Right ventricle myocardium superior (tissue), 1 donor: ENCODE results near the gene EFNA5. TPM values are rescaled to one million over a fixed set of nuclear protein-coding genes. Genes with fewer than 3 reads are reported as not detected.
"Not testable (repeated sequence)": the region's sequence is repeated elsewhere in the genome, so short reads cannot be mapped to it uniquely, and the experiment has no call there.

Experiments used
- ATAC-seq: fragments of 200-7000 bp; cut with Tn5 transposase; one replicate; pipeline ENCODE4 v1.9.1; 2020; ENCODE audit warnings: mild to moderate bottlenecking; ENCODE audit not compliant: poor library complexity
- DNase-seq: peaks from one replicate; pipeline ENCODE4 v3.0.0-alpha.2; 2020
- intact Hi-C: fragments of 100-400 bp; cut with DNase I; formaldehyde crosslinking; loops from one replicate; pipeline ENCODE4 v1.11.2; 2022
- total RNA-seq: library from RNA; stranded (reverse); fragmentation: NEBNext Ultra II Directional; extraction: Animal tissue kit (Norgen Biotek cat#: 25700); gene quantifications from one replicate; pipeline ENCODE4 v1.2.1, GENCODE V29; 2021
- donor health status: DM: no; HTN: yes; CAD: no; lungs with severe emphysema.

Gene EFNA5
- total RNA-seq, 1 donor from 2014 or later, result 25.7 TPM

DNA sequence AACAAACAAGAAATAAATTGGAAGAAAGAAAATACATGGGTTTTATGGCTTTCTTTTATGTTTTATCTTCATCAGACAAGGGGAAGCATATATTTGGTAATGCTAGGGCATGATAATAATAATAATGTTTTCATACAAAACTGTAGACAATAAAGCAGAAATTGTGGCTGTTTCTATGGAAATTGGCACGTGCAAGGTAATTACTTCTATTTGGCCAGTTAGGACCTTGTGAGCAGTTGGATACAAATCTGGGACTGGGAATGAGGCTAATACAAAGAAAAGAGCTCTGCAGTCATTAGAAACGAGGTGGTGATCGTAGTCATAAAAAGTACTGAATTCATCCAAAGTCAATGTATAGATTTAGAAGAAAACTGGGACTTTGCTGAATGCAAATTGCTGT lies 233.6 kb downstream of the EFNA5 start:
- intact Hi-C loops, result no loop called here
- no peak for ATAC-seq
- no peak for DNase-seq

DNA sequence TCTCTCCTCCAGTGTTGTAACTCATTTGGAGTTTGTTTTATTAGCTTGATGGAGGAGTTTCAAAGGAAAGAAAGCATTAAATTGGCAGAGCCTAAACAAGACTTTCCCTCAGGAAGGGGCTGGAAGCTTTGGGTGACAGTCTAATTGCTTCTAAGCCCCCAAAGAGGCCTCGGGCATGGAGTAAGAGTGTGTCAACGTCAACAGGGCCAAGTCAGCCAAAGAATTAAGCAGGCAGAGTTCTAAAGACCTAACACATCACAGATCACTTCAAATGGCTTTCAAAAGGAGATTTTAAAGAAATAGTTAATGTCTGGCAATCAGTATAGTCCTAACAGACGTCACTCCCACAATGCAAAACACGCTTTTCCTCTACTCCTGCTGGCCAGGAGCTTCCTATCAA lies 234.5 kb downstream of the EFNA5 start:
- ATAC-seq (no peak), DNase-seq (no peak)
- intact Hi-C loops, result no loop called here

DNA sequence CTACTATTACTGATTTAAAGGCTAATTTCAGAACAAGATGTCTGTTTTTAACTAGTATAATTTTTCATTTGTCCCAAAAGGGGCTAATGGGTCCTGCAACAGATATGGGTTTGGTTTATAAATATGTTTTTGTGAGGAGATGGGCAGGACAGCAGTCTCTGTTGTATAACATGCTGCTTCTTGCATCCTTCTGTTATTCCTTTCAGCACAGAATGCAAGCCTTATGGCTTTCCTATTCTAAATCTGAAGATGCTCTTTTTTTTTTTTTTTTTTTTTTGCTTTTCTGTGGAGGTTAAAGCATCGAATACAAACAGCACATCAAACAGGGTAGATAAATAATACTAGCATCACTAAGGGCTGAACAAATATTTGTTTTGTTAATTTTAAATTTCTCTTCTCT lies 235.7 kb downstream of the EFNA5 start:
- intact Hi-C loops, result no loop called here
- ATAC-seq (no peak), DNase-seq (no peak)

DNA sequence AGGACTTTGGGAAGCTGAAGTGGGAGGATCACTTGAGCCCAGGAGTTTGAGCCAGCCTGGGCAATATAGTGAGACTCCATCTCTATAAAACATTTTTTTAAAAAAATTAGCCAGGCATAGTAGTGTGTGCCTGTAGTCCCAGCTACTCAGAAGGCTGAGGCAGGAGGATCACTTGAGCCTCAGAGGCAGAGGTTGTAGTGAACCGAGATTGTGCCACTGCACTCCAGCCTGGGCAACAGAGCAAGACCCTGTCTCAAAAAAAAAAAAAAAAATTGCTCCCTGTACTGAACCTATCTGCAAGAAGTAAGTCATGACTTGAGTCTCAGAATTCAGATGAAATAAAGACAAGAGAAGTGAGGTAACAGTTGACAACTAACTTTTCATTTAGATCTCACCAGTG lies 237.1 kb downstream of the EFNA5 start:
- DNase-seq, ATAC-seq, intact Hi-C loops: not testable (repeated sequence)

DNA sequence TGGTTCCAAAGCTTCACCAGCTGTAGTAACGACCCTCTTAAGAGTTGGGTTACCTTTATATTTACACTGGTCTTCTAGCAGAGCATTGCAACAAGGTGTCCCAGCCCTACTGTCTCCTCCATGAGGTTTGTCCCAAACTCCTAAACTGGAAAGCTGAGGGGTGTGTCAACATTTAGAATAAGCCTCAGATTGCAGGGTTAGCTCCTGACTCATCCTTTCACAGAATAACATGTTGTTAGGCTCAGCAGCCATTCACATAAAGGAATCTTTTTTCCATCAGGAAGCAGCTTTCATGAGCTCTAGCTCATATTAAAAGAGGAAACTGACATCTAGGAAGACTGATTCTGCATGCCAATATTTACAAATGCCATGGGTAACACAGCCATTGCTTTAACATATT lies 238.7 kb downstream of the EFNA5 start:
- DNase-seq (no peak), ATAC-seq (no peak)
- intact Hi-C loops, result no loop called here

DNA sequence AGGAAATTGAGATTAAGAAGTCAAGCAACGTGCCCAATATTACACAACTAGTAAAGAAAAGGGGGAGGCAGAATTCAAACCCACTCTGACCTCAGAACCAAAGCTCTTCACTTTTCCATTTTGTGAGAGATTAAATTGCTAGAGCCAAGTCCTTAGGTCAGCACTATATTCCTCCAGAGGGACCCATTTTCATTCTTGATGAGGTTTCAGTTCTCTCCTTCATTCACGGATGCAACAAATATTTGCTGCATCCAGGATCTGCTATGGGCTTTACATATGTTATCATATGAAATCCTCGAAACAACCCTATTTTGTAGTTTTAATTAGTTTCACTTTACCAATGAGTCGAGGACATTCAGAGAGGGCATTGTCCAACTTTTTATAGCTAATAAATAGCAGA lies 239.2 kb downstream of the EFNA5 start:
- DNase-seq, result no peak
- ATAC-seq, result no peak
- intact Hi-C loops, result no loop called here

DNA sequence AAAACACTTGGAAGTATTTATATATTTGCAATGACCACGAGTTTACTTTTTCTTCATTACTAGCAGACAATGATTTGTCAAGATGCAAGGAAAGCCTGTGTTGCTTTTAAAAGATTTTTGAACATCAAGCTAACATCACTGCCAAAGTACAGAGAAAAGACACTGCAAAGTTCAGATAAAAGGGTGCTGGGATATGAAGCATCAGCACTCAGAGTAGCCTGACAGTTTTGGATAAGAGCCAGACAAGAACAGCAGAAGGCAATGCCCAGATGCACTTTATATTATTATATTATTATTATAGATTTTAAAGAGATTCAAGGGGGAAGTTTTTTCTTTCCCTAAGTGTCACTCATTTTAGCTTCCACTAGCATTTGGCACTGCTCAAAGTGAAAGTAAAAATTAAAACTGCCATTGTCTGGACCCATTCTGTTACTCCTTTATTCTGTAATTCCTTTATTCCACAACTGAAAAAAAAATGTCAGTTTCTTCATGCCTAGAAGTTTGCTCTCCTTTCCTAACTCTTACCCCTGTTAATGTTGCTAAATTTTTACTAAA lies 240.6 kb downstream of the EFNA5 start:
- DNase-seq (no peak), ATAC-seq (peak; percentile 70)
- intact Hi-C loops, result no loop called here

DNA sequence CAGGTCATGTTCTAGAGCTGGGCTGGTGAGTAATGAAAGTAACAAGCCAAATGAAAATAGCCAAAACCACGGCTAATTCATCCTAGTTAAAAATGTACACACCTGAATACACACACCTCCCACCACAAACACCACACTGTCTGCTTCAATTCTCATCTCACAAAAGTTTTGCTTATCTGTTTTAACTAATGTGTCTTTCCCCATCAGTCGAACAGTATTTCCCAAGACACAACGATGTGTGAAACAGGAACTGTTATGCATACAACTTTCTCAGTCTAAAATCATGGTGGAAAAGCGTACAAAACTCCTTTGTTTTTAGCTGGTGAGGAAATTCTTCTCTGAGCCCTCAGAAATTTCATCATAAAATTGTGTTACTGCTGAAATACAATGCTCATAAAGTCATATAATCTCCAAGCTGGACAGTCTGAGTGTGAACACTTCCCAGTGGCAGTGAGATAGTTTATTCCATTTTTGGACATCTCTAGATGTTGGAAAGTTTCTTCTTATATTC lies 242.4 kb downstream of the EFNA5 start:
- intact Hi-C loops, result no loop called here
- ATAC-seq (no peak), DNase-seq (no peak)

DNA sequence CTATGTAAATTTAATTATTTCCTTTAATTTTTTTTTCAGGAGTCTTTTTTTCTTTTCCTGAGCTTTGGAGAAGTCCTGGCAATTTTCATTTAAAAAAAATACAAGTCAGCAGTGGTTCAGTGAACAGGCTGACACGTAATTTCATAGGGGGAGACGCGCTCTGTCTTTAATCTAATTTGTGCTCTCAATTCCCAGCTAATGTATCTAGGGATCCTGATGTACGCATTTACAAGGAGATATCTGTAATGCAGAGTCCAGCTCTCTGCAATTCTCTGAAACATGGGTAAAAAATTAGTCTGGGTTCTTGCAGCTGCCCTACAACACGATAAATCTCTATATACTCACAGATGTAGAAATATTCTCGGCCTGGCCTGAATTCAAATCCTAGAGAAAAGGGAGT lies 243.9 kb downstream of the EFNA5 start:
- no peak for DNase-seq
- intact Hi-C loops, result no loop called here
- no peak for ATAC-seq

DNA sequence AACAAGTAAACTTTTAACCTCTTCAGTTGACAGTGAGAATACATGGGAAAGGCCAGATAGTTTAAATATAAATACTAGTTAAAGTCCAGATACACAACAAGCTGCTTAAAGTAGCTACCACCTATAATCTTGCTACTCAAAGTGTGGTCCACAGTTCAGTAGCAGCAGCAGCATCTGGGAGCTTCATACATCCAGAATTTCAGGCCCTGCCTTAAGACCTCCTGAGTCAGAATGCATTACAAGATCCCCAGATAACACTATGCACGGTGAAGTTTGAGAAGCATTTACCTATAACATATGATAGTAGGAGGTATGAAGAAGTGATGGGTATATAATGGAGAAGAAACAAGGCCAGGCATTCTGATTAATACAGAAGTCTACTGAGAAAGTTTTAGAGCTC lies 244.5 kb downstream of the EFNA5 start:
- intact Hi-C loops, result no loop called here
- DNase-seq (no peak), ATAC-seq (no peak)

DNA sequence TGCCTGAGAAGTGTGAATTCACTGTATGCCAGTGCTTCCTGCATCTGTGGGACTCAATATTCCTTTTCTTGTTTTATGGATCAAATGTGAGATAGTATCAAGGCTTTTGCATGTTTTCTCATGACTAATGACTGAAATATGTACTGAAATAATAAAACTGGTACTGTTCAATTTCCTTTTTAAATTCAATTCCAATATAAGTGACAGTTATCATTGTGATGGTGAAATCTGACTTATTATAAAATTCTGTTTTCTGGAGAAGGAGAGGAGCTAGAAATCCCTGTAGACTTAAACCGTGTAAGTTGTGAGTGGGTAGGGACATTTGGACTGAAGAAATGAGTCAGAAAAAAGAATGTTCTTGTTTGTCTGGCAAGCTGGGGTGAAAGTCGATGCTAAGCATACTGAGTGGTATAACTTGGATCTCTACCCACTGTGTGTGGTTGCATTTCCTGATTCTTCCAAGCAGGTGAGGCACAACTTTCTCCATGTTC lies 245.2 kb downstream of the EFNA5 start:
- DNase-seq, result no peak
- intact Hi-C loops, result no loop called here
- ATAC-seq, result no peak

DNA sequence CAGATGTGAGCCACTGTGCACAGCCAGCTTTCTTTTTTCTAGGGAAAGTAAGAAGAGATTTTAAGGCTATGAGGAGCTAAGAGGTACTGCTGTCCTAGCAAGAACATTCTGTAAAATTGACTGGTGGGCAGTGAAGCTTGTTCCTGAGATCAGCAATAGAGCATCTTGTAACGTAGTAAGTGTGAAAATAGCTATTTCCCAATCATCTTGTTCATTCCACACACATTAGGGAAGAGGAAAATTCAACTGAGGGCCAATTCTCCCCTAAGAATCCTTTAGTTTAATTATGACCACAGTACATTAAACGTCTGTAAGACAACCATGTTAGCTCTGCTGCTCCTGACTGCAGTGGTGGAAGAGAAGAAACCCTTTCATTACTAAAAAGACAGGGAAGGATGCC lies 246.2 kb downstream of the EFNA5 start:
- ATAC-seq (no peak), DNase-seq (no peak)
- intact Hi-C loops, result no loop called here

DNA sequence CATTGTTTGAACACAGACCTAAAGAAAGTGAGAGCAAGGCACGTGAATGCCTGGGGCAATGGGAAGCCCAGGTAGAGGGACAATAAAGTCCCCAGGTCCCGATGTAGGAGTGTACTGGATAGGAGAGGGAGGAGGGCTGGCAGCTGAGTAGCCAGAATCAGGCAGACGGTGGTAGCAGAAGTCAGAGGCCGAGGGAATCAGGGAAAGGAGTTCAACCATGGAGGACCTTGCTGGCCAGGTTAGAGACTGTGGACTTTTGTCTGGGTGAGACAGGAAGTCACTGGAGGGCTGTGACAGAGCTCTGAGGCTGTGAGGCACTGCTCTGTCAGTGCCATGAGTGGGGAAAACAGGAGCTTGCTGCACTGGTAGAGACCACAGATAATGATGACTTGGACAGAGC lies 248.2 kb downstream of the EFNA5 start:
- DNase-seq, result no peak
- intact Hi-C loops, result no loop called here
- peak; percentile 40 for ATAC-seq

DNA sequence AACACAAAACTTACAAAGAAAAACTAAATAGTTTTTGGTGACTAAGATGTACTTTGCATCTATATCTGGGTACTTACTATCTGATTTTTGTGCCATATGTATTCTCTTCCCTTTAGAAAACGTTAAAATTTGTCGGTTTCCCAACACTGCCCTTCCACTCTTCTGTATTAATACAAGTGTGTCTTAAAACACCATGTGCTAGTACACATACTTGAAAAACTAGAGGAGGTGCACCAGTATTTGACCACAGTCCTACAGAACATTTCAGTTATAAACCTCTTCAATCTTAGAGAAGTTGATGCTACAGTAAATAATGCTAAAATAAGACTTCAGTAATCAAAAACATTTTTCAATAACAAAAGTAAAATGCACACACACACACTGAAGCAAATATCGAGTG lies 251.2 kb downstream of the EFNA5 start:
- intact Hi-C loops, result no loop called here
- no peak for ATAC-seq
- no peak for DNase-seq

DNA sequence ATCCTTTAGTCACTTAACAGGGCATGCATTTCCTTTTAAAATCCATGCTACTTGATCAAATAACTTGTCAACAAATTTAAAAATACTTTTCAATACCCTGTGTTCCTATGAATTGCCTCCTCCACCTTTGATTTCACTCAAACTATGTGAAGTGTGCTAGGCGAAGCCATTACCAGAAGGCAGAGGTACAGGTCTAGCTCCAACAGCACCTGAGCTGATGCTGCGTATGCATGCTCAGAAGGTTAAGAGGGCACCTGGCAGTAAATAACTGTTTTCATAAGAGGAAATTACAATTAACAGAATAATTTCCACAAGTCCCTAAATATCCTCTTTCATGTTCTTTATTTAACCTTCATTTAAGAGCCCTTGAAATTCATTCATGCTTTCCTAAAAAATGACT lies 251.8 kb downstream of the EFNA5 start:
- no peak for DNase-seq
- no peak for ATAC-seq
- intact Hi-C loops, result no loop called here

DNA sequence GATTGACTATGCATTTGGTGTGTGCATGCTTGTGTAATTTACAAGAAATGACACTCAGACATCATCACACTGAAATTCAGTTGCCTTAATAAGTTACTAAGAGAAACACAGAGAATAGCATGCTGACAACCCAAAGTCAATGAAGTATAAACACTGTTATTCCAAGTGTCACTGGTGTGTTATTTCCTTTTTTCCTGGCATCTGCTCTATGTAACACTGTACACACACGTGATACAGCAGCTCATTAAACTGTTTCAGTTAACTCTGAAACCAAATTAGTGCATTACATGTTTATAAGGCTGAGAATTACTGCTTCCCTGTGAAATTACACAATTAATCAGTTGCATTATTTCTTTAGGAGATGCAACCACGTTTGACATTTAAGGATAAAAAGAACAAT lies 252.7 kb downstream of the EFNA5 start:
- ATAC-seq, result no peak

DNA sequence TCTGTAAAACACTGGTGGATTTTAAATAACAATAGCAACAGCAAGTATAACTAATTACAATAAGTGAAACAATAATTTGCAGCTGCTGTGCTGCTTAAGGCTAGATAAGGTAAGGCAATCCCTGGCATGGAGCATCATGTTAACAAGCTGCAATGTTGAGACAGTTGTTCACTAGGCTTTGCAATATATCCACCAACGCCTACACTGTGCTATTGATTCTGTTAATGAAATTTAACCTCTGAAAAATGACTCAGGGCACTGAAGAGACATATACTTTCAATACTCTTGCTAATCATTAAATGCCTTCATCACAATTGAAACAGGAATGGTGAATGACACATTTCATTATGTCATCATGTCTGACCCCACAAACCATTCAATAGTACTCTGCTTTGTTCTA lies 255.0 kb downstream of the EFNA5 start:
- intact Hi-C loops, result no loop called here
- DNase-seq (no peak), ATAC-seq (no peak)

More for the DNA sequence above, 252.7 kb downstream of the EFNA5 start:
- no peak for DNase-seq
- intact Hi-C loops, result no loop called here

DNA sequence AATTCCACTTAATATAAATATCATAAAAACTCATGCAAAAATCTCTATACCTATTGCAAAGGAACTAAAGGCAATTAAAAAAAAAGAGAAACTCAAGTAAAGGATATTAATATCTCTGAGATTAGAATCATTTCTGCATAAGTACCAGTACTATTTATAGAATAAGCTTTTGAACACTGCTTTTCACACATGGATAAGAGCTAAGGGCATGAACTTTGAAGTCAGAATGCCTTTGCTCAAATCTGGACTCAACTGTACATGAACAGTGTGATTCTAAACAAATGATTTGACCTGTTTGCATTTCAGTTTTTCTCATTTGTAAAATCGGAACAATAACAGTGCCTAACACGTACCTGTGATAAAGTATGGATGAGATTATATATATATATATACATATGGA lies 255.9 kb downstream of the EFNA5 start:
- ATAC-seq, result peak; percentile 65
- no peak for DNase-seq
- intact Hi-C loops, result no loop called here

DNA sequence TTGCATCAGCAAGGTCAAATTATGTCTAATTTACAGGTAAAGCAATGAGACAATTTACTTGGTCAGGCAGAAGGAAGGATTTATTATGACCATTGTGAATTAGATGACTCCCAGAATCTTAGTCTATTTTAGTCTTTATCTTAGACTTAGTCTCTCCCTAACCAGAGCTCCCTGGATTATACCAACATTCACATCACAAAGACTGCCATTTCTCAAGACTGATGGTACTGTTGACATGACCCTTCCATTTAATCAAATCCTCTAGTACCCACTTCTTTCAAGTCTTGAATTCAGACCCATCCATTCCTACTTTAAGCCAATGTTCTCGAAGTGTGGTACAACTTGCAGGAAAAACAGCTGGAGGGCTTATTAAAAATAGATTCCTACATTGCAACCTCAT lies 257.0 kb downstream of the EFNA5 start:
- DNase-seq, result no peak
- intact Hi-C loops, result no loop called here
- ATAC-seq, result peak; percentile 44

DNA sequence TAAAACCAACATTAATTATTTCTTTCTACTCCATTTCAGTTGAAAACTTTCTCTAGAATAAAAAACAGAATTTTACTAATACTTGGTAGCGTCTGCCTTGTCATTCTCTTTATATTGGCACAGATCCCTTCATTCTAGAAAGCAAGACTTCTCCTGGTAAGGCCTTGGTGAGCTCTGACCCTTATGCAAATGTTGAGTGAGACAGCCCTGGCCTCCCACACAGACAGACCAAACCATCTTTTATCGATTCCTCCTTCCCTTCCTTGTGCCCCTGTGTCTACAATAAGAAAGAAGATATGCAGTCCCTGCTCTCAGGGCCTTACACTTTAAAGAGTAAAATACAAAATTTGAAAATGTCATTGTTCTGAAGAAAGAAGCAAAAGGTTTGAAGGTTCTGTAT lies 262.2 kb downstream of the EFNA5 start:
- intact Hi-C loops, result loop anchor here (10.0 kb wide), 1 partner anchor 156 kb away; no protein-coding TSS in a partner anchor
- DNase-seq (no peak), ATAC-seq (no peak)

DNA sequence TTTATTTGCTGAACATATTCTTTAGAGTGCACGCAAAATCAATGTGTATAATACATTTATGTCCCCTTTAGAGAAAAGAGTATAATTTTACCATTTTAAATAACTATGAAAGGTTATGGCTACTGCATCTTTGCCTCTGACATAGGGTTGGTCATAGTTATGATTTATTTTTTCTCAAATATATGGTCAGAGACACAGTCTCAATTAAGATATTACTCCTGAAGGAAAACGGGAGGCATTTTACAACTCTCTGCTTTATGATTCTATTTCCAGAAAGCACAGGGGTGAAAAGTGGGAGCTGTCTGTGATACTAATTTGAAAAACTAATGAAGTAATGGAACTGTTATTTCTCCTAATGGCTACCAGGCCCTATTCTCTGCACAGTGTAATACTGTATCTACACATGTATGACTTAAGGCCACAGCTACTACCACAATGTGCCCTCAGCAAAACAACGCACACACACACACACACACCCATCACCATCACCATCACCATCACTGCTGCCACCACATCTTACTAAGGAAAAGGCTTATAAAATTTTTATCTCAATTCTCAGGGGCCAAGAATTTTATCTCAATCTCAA lies 262.9 kb downstream of the EFNA5 start:
- ATAC-seq (no peak), DNase-seq (no peak)
- intact Hi-C loops, result loop anchor here (10.0 kb wide), 1 partner anchor 157 kb away; no protein-coding TSS in a partner anchor
